Globus pallidus (tissue), 1 donor: ENCODE data around the gene GLI1.
"Not testable (repeated sequence)": the region's sequence is repeated elsewhere in the genome, so short reads cannot be mapped to it uniquely, and the experiment has no call there.

ENCODE experiments used
- DNase-seq: peaks from one replicate; pipeline ENCODE4 v3.0.0-alpha.2; 2015; ENCODE audit warnings: low spot score

The GLI1 gene

DNA sequence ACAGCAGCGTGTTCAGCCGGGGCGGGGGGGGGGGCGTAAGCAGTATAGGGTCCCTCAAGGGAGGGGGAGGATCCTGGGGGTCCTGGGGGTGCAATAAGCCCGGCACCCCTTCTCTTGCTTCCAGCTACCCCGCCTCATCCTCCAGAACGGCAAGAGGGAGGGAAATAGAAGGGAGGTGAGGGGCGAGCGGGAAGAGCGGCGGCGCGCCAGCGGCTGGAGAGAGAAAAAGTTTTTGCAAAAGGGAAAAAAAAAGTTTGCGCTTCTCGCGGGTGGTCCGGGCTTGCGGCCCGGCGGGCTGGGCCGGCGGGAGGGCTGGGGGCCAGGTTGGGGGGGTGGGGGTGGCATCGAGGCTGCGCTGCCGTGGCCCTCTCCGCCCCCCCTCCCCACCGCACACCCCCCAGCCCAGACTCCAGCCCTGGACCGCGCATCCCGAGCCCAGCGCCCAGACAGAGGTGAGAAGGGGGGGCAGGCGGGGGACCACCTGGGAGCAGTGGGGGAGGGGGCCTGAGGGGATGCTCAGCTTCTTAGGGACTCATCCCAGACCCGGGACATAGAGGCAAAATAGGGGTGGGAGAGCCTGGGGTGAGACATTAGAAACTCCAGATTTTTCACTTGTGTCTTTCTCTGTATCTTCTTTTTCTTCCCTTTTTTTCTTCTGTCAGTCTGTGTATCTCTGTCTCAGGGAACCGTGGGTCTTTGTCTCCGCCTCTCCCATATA, at the start of gene GLI1:
TSS of gene GLI1 (plus strand) at position 36 of the 718 bp plus-strand sequence. CDS start 3,907 bp downstream, outside the sequence.
- peak; percentile 33 for DNase-seq

DNA sequence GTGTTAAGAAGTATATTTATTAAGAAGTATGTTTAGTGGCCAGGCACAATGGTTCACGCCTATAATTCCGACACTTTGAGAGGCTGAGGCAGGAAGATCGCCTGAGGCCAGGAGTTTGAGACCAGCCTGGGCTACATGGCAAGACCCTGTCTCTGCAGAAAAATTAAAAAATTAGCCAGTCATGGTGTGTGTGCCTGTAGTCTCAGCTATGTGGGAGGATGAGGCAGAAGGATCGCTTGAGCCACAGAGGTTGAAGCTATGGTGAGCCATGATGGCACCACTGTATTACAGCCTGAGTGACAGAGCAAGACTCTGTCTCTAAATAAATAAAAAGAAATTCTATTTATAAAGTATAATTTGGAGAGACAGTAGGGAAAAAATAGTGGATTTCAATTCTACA, 49.1 kb upstream of the GLI1 start:
- DNase-seq: no peak

DNA sequence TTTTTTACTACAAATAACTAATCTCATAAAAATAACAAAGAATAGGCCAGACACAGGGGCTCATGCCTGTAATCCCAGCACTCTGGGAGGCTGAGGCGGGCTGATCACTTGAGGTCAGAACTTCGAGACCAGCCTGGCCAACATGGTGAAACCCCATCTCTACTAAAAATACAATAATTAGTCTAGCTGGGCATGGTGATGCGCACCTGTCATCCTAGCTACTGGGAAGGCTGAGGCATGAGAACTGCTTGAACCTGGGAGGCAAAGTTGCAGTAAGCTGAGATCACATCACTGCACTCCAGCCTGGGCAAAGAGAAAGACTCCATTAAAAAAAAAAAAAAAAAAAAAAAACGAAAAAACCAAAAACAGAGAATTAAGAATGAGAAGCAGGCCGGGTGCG, 45.4 kb upstream of the GLI1 start:
- not testable (repeated sequence) for DNase-seq

DNA sequence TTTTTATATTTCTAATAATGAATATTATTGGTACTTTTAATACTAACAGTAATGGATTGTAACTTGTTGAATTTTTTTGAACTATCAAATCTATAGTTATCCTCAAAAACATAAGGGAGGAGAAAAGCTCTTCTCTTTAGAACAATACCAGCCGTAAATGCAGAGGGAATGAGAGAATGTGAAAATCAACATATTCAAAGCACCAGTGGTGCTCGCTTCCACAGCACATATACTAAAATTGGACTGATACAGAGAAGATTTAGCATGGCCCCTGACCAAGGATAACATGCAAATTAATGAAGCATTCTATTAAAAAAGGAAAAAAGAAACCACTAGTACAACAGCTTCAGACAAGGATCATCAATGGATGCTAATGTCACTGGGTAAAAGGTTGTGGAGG, 44.5 kb upstream of the GLI1 start:
- no peak for DNase-seq

DNA sequence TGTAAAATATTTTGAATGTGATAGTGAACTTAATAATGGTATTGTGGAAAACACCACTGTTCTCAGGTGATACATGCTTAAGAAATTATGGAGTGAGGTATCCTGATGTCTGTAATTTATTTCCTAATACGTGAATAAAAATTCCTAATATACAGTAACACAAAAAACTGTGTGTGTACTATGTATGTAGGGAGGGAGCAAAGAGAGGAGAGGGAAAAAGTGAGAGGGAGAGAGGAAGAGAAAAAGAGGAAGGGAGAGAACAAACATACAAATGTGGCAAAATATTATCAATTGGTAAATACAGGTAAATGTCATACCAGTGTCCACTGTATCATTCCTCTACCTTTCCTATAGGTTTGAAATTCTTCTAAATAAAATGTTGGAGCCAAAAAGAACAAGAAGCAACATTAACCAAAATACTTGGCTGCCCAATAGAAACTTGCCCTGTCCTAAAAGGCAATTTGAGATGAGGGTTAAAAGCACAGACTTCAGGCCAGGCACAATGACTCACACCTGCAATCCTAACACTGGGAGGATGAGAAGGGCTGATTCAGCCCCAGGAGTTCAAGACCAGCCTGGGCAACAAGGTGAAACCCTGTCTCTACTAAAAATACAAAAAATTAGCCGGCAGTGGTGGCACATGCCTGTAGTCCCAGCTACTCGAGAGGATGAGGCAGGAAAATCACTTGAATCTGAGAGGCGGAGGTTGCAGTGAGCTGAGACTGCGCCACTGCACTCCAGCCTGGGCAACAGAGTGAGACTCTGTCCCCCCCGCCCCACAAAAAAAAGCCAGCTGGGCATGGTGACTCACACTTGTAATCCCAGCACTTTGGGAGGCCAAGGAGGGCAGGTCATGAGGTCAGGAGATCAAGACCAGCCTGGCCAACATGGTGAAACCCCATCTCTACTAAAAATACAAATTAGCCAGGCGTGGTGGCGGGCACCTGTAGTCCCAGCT, 43.3 kb upstream of the GLI1 start:
- DNase-seq: no peak

DNA sequence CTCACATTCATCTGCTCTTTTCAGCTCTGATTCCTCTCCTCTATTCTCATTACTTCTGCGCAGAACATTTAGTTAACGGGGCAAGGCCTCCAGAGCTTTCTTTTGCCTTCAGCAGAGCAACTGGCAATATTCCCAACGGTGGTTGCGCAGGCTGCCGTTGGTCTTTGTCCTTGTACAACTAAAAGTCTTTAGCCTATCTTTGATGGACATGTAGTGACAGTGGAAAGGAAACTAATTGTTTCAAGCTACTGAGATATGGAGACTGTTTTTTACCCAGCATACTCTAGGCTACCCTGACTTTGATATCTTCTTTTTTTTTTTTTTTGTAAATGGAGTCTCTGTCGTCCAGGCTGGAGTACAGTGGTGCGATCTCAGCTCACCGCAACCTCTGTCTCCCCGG, 41.3 kb upstream of the GLI1 start:
- DNase-seq: peak; percentile 11

DNA sequence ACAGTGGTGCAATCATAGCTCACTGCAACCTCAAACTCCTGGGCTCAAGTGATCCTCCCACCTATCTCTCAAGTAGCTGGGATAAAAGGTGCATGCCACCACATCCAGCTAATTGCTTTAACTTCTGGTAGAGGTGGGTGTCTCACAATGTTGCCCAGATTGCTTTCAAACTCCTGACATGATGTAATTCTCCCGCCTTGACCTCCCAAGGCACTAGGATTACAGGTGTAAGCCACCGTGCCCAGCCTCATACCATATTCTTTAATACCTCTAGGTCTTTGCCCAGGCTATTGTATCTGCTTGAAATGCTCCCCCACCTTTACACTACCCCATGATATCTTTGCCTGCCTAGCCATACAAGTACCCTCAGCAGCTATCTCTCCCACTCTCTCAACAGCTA, 40.1 kb upstream of the GLI1 start:
- DNase-seq: no peak

DNA sequence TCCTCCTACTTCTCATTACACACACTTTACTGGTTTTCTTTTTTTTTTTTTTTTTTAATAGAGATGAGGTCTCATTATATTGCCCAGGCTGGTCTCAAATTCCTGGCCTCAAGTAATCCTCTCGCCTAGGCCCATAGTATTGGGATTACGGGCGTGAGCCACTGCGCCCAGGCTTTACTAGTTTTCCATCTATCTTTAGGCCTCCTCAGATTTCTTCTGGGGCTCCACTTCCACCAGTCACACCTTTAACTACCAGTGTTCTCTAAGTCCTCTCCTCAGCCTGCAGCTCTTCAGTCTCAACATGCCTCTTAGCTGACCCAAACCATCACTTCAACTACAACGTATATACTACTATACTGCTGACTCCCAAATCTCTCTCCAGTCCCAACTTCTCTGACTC, 39.1 kb upstream of the GLI1 start:
- DNase-seq: no peak

DNA sequence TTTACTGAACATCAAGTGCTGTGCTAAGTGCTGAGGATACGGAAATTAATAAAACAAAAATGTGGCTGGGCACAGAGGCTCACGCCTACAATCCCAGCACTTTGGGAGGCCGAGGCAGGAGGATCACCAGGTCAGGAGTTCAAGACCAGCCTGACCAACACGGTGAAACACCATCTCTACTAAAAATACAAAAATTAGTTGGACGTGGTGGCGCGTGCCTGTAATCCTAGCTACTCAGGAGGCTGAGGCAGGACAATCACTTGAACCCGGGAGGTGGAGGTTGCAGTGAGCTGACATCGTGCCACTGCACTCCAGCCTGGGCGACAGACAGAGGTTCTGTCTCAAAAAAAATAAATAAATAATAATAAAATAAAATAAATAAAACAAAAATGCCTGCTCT, 32.6 kb upstream of the GLI1 start:
- DNase-seq: not testable (repeated sequence)

DNA sequence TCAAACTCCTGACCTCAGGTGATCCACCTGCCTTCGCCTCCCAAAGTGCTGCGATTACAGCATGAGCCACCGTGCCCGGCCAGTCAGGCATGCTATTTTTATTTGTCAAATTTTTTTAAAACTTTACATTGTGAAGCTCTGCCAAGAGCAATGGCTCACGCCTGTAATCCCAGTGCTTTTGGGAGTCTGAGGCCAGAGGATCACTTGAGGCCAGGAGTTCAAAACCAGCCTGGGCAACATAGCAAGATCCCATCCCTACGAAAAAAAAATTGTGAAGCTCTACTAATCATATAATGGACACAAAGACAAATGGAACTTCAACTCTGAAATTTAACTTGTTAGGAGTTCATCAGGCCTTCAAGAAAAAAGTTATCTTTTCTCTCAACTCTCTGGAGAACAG, 30.6 kb upstream of the GLI1 start:
- DNase-seq: no peak

DNA sequence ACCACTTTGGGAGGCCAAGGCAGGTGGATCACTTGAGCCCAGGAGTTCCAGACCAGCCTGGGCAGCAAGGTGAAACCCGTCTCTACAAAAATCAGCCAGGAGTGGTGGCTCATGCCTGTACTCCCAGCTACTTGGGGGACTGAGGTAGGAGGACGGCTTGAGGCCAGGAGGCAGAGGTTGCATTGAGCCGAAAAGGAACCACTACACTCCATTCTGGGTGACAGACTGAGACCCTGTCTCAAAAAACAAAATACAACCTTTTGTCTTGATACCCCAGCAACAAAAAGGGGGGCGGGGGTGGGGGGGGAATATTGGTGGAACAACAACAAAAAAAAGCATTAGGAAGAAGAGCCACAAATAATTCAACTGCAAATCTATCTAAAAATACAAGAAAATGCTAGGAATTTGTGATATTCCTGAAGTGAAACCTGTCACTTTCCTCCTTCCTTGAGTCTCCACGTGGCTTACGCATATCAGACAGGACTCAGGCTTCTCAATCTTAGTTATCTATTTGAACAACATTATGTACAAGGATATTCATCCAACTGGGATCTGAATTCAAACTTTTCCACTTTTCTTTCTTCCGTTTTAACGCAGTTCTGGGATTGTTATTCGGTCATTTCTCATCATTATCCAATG, 30.0 kb upstream of the GLI1 start:
- no peak for DNase-seq

DNA sequence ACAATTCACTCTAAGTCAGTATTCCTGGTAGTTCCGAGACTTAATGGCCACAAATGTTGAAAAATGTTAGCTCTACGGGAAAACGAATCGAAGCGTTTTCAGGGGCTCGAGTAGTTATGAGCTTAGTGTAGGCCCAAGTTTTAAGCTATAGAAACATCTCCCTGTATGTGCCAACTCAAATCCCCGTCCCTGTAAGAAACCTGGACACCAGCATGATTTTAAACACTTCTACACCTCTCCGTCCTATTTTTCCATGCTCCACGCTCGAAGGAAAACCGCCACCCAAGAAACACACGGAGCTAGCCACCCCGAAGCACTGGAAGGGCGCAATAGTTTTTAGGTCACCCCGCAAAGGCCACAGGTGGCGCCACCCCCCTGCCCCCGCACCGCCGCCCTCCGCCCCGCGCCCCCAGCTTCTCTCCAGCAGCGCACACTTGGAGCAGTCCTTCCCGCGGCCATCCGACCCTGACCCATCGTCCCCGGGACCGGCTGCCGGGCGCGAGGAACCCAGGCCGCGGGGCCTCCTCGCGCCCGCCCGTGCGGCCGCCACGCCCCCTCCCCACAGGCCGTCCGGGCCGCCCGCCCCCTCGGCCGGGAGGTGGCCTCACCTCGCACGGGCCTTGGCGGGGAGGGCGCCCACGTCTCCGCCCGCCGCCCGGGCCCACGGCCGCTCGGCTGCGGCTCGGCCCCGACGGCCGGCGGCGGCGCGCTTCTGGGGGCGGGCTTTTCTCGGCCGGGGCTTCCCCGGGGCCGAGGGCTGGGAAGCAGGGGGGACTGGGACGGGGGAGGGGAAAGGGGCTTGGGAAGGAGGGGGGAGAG, 29.3 kb upstream of the GLI1 start:
- DNase-seq: peak; percentile 22

DNA sequence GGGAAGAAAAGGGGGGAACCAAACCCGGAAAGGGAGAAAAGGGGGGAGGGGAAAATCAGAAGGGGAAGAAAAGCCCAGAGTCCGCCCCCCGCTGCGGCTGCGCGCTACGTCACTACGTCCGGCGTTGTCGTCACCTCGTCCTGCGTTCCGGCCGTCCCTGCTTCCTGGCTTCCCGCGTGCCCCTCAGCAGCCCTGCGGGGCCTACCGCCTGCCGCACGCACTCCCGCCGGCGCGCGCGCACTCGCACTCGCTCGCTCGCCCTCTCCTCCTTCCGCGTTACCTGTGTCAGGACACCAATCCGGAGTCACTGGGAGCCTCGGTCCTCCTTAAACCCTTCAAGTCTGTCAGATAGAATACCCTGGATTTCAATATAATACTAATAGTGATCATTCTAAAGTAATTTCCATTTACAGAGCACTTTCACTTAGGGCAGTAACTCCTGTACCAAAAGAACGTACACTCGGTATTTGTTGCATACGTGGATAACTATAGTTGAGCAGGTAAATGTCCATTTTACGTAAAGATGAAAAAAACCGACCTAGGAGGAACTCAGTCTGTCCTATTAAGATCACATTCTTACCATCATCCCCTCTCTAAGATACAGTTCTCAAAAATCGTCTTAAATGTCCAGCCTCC, 28.5 kb upstream of the GLI1 start, which contains the start of gene R3HDM2:
TSS of gene R3HDM2 (minus strand) at position 113 of the 636 bp plus-strand sequence. CDS start 120,615 bp downstream, outside the sequence.
- DNase-seq: peak; percentile 93

DNA sequence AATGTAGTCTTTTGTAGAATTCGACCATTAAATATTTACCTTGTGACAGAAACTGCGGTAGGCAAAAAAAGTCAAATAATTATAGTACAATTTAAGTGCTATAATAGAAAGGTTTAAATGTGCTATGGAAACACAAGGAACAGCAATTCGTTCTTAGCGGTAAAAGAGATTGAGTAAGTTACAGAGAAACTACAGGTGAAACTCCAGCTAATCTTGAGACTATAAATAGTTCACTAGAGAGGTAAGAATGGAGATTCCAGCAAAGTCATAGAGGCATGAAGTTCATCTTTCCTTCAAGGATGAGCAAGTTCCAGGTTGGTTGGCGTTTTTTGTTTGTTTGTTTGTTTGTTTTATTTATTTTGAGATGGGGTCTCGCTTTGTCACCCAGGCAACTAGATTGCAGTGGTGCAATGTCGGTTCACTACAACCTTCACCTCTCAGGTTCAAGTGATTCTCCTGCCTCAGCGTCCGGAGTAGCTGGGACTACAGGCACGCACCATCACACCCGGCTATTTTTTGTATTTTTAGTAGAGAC, 27.9 kb upstream of the GLI1 start:
- DNase-seq: no peak

DNA sequence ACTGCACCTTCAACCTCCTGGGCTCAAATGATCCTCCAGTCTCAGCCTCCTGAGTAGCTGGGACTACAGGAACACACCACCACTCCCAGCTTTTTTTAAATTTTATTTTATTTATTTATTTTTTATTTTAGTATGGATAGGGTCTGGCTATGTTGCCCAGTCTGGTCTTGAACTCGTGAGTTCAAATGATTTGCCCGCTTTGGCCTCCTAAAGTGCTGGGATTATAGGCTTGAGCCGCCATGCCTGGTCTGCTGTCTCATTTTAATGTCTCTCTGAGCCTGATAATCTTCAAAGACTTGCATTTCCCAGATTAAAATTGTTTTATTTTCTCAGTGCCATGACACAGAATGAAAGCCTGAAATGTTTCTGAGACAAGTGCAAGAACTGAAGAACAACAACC, 26.2 kb upstream of the GLI1 start:
- no peak for DNase-seq

DNA sequence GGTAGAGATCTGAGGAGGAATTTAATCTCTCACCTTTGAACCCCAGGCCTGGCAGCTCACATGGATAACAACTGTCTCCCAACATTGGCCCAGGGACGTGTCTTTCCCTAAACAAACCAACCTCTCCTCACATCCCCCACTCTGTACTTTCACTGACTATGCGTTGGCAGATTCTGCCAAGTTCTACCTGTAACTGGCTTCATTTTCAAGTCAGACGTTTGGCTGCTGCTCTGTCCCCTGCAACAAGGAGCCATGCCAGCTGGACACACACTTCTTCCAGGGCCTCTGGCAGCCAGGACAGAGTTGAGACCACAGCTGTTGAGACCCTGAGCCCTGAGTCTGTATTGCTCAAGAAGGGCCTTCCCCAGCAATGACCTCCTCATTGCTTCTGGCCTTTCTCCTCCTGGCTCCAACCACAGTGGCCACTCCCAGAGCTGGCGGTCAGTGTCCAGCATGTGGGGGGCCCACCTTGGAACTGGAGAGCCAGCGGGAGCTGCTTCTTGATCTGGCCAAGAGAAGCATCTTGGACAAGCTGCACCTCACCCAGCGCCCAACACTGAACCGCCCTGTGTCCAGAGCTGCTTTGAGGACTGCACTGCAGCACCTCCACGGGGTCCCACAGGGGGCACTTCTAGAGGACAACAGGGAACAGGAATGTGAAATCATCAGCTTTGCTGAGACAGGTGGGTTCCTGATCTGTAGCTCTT, 24.9 kb upstream of the GLI1 start, which contains the start of gene INHBC:
TSS of gene INHBC (plus strand) at position 268 of the 707 bp plus-strand sequence. CDS start at position 371, 103 bp downstream.
- DNase-seq: no peak

DNA sequence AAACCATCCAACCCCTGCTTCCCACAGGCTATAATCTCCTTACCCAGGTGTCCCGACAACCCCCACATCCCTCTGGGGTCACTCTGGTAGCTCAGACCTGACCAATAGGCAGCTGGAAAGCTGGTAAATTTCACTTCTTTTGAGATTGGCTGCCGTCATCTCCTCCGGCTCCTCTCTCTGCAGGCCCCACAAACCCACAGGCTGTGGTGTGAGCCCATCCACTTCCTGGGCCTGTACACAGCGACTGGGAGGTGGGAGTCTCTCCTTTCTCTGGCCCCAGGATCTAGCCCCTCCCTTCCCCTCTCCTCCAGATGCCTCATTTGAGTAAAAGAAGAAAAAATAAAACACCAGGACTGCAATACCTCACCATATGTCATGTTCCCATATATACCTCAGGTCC, 24.3 kb upstream of the GLI1 start:
- DNase-seq: no peak

DNA sequence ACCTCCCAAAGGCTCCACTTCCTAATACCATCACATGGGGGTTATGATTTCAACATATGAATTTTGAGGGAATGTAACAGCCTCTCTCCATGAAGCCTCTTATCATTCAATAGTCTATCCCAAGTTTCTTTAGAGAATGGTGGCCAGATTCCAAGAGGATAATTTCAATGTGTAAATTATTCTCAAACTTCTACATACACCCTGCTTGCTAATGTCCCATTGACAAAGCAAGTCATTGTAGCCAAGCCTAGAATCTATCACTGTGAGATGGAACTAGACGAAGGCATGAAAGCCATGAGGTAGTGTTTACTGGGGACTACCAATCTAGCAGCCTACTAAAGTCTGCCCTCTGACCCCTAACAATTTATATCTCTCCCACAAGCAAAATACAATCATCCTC, 21.2 kb upstream of the GLI1 start:
- no peak for DNase-seq

DNA sequence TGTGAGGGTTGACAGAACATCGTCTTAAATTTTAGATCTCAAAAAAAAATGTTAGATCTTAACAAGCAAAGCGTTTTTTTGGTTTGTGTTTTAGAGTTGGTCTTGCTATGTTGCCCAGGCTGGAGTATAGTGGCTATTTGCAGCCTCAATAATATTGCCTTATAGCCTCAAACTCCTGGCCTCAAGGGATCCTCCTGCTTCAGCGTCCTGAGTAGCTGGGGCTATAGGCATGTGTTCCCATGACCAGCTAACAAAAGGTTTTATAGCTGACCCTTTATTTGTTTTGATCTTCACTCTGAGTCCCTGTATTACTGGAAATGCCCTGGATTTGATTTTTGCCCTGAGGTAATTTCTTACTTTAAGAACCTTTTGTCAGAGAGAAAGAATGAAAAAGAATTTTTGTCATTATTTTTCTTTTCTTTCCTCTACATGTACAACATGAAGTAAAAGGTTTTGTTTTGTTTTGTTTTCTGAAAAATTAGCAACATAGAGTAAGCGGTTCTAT, 19.8 kb upstream of the GLI1 start:
- DNase-seq: no peak

DNA sequence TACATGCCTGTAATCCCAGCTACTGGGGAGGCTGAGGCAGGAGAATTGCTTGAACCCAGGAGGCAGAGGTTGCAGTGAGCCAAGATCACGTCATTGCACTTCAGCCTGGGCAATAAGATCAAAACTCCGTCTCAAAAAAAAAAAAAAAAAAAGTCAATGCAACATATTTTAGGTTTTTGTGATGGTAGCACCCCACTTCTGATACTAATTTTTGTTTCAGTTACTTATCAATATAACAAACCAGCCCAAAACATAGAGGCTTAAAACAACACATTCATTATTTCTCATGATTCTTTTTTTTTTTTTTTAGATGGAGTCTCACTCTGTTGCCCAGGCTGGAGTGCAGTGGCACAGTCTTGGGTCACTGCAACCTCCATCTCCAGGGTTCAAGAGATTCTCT, 18.2 kb upstream of the GLI1 start:
- not testable (repeated sequence) for DNase-seq
